Dendritic cell treated with granulocyte-macrophage colony-stimulating factor and Interleukin-4, amounts not matched to agents 40 ng/mL and 50 ng/mL, for 4 days (primary cell): ENCODE results near the gene CDH12.
"Not testable (repeated sequence)": the region's sequence is repeated elsewhere in the genome, so short reads cannot be mapped to it uniquely, and the experiment has no call there.

ENCODE experiments used
- H3K27ac Mint-ChIP-seq: one replicate; pipeline ENCODE4 v1.8.0; 2022; ENCODE audit warnings: mild to moderate bottlenecking, mixed read lengths
- H3K27me3 Mint-ChIP-seq: one replicate; pipeline ENCODE4 v1.8.0; 2022; ENCODE audit warnings: mild to moderate bottlenecking, mixed read lengths
- H3K36me3 Mint-ChIP-seq: one replicate; pipeline ENCODE4 v1.8.0; 2022; ENCODE audit warnings: low read depth, mixed read lengths
- H3K4me1 Mint-ChIP-seq: one replicate; pipeline ENCODE4 v1.8.0; 2022; ENCODE audit warnings: low read depth, mixed read lengths
- H3K4me3 Mint-ChIP-seq: one replicate; pipeline ENCODE4 v1.8.0; 2022; ENCODE audit warnings: mild to moderate bottlenecking, moderate library complexity, mixed read lengths
- H3K9me3 Mint-ChIP-seq: one replicate; pipeline ENCODE4 v1.8.0; 2022; ENCODE audit warnings: mixed read lengths
- intact Hi-C: fragments of 100-400 bp; cut with micrococcal nuclease; formaldehyde crosslinking; loops from one replicate; pipeline ENCODE4 v1.15.0; 2022

The CDH12 gene

DNA sequence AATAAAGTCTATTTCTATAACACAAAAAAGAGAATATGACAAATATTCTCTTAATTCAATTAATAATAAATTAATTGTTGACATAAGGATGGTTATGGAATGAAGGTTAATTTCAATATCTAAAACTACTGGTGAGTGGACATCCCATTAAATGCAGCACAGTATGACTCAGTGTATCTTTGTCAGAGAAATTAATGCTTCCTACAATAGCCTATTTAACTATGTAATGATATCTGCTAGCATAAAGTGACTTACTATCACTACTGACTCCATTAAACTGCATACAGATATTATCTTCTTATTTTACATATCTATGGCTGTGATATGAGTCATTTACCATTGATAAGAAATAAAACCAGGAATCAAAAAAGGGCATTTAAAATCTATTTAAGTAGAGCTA is 298.7 kb downstream of the CDH12 start:
- Mint-ChIP-seq H3K4me3 (no peak overlapping the region), H3K36me3 (no peaks in the 10 kb centered on the region), H3K27me3 (no peaks in the 10 kb centered on the region), H3K4me1 (no peaks in the 10 kb centered on the region), H3K9me3 (peaks cover 16% of the 10 kb centered on the region), H3K27ac (no peak overlapping the region)
- intact Hi-C loops = no loop called here

DNA sequence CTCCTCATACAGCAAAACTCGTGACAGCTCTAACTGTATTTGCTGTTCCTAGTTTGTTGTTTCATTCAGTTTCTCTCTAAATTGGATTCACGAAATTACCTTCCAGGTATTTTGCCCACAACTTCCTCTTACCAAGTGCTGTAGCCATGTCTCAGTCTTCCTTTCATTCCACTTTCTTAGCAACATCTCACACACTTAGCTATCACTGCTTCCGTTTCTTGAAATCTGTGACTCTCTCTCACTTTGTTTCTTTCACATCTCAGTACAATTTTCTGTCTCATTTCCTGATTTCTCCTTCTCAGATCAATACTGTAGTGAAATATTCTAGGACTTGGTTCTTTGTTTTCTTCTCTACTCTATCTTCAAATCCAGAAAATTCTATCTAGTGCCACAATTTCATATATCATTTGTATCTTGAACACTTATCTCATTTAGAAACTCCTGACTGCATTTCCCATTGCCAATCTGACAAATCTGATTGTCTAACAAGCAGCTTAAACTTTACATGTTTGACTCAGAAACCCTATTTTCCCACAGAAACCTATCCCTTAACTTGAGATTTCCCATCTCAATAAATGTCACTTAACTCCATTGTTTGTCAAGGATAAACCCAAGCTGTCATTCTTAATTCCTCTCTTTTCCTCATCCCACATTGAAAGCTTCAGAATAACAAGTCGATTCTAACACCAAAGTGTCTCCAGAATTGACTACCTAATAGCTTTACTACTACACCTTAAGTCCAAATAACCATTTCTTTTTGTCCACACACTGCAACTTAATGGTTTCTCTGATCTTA is 303.1 kb downstream of the CDH12 start:
- Mint-ChIP-seq H3K27ac (no peak overlapping the region), H3K4me1 (no peaks in the 10 kb centered on the region), H3K9me3 (peaks cover 8% of the 10 kb centered on the region), H3K27me3 (no peaks in the 10 kb centered on the region), H3K36me3 (no peaks in the 10 kb centered on the region), H3K4me3 (no peak overlapping the region)
- intact Hi-C loops = no loop called here

DNA sequence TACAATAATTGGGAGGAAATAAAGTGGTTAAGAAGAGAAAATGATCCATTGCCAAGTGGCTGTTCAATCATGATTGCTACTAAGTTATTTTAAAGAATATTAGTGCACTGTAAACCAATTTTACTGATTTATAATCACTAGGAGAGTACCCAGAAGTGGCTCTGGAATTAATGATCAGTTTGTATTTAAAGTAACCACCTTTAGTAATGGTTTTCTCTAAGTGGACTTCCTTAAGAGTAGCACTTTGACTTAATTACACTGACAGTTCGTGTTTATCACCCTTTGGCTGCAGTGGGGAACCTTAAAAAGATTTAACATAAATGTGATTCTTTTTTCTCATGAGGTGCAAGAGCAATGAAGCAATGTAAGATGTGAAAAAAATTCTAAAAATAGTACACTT is 310.8 kb downstream of the CDH12 start:
- Mint-ChIP-seq H3K4me1 (no peaks in the 10 kb centered on the region), H3K36me3 (no peaks in the 10 kb centered on the region), H3K27ac (no peak overlapping the region), H3K9me3 (no peaks in the 10 kb centered on the region), H3K27me3 (no peaks in the 10 kb centered on the region), H3K4me3 (no peak overlapping the region)
- intact Hi-C loops = no loop called here

DNA sequence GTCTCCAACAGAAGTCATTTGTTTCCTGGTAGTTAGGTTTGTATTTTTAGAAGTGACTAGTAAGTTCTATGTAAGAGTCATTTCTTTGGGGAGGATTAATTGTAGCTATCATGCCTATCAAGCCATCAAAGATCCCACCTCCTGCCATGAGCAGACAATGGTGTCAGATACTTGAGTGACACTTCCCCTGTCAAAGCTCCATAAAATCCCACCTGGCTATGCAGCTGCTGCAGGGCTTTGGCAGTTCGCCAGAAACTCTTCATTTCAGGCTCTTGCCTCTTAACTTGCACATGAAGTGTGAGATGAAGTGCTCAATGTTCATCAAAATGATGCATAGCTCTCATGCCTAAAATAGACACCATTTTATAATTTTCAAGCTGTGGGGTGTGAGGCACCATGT is 312.1 kb downstream of the CDH12 start:
- Mint-ChIP-seq H3K27me3 (no peaks in the 10 kb centered on the region), H3K36me3 (no peaks in the 10 kb centered on the region), H3K27ac (no peak overlapping the region), H3K9me3 (no peaks in the 10 kb centered on the region), H3K4me1 (no peaks in the 10 kb centered on the region), H3K4me3 (no peak overlapping the region)
- intact Hi-C loops = no loop called here

DNA sequence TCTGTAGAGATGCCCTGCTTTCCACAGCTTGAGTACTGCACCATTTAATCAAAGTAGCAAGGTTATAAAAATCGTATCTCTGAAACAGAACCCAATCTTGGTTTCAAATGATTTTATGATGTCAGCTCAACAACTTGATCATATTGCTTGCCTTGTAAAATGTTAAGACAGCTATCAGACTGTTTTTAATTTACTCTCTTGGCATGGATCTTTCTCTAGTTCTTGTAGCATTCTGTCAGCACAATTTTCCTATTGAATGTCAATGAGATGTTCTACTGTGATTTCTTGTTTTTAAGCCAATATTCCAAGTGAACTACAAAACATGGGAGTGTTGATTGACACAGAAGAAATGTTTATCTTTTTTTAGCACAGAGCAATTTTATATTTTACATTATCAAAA is 313.4 kb downstream of the CDH12 start:
- Mint-ChIP-seq H3K27ac (no peak overlapping the region), H3K27me3 (no peaks in the 10 kb centered on the region), H3K36me3 (no peaks in the 10 kb centered on the region), H3K4me1 (no peaks in the 10 kb centered on the region), H3K9me3 (no peaks in the 10 kb centered on the region), H3K4me3 (no peak overlapping the region)
- intact Hi-C loops = no loop called here

DNA sequence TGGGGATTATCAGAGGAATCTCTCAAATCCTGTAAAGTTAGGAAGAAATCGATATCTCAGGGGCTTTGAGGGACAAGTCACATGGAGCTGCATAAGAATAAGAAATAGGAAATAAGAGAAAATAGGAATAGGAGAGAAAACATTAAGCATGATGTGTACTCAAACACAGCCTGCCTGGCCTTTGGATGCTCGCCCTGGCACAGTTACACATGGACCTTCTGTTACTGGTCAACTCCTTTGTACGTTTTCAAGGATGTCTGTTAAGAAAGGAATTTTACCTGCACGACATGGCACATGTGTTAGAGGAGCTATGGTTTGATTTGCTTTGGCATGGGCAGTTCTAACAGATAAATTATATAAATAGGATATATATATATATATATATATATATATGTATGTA is 321.2 kb downstream of the CDH12 start:
- no peak overlapping the region for H3K4me3 Mint-ChIP-seq
- no peak overlapping the region for H3K27ac Mint-ChIP-seq
- intact Hi-C loops = no loop called here
- H3K4me1 Mint-ChIP-seq = no peaks in the 10 kb centered on the region
- H3K27me3 Mint-ChIP-seq = no peaks in the 10 kb centered on the region
- no peaks in the 10 kb centered on the region for H3K36me3 Mint-ChIP-seq
- no peaks in the 10 kb centered on the region for H3K9me3 Mint-ChIP-seq

DNA sequence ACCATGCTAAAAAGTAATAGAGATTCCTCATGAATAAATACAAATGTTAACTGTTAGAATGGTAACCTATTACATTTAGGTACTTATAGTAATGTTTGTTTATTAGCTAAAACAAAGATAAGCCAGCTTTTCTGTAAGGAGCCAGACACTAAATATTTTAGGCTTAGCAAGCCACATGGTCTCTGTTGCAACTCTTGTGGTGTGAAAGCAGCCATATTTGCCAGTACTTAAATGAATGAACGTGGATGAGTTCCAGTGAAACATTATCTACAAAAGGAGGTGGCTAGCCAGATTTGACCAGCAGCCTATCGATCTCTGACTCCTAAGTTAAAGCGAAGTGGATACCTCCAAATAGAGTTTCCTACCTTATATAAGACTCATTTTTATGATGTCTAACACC is 331.6 kb downstream of the CDH12 start:
- intact Hi-C loops = no loop called here
- Mint-ChIP-seq H3K36me3 (no peaks in the 10 kb centered on the region), H3K4me1 (no peaks in the 10 kb centered on the region), H3K4me3 (no peak overlapping the region), H3K9me3 (peaks cover 17% of the 10 kb centered on the region), H3K27ac (no peak overlapping the region), H3K27me3 (no peaks in the 10 kb centered on the region)

DNA sequence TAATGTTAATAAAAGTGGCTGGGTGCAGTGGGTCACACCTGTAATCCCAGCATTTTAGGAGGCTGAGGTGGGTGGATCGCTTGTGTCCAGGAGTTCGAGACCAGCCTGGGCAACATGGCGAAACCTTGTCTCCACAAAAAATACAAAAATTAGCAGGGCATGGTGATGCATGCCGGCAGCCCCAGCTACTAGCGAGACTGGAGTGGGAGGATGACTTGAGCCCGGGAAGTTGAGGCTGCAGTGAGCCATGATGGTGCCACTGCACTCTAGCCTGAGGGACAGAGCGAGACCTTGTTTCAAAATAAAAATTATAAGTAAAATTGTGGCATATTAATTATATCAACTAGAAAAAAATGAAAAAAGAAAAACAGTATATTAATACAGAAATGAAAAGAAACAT is 336.6 kb downstream of the CDH12 start:
- H3K4me1 Mint-ChIP-seq, H3K27ac Mint-ChIP-seq, H3K4me3 Mint-ChIP-seq, H3K9me3 Mint-ChIP-seq, intact Hi-C loops, H3K27me3 Mint-ChIP-seq, H3K36me3 Mint-ChIP-seq: not testable (repeated sequence)

DNA sequence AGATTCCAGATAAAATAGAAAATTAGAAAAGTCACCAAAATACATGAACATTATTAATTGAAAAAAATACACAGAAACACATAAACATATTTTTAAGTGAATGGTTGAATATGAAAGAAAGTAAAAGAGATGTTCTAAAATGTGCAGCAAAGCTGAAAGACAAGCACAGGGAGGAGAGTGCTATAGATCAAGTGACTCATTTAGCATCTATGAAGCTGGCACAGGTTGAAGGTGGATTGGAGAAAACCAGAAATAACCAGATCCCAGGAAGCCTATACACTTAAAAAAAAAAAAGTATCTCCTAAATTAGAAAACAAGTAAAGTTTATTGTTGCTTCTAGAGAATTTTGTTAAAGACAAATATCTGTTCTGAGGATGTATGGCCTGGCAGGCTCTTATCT is 338.9 kb downstream of the CDH12 start:
- Mint-ChIP-seq H3K4me3 (no peak overlapping the region), H3K27me3 (no peaks in the 10 kb centered on the region), H3K27ac (no peak overlapping the region), H3K4me1 (no peaks in the 10 kb centered on the region), H3K9me3 (no peaks in the 10 kb centered on the region), H3K36me3 (no peaks in the 10 kb centered on the region)
- intact Hi-C loops = no loop called here

DNA sequence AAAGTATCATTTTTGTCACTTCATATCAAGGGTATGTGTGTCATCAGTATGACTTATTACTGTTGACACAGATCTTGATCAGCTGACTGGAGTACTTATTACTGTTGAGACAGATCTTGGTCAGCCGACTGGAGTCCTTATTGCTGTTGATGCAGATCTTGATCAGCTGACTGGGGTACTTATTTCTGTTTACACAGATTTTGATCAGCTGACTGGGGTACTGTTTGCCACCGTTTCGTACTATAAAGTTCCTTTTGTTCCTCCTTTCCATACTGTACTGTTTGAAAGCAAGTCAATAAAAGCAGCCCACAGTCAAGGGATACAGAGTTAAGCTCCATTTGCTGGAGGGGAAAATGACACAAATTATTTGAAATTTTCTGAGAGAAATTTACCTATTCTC is 347.3 kb downstream of the CDH12 start:
- no peak overlapping the region for H3K4me3 Mint-ChIP-seq

DNA sequence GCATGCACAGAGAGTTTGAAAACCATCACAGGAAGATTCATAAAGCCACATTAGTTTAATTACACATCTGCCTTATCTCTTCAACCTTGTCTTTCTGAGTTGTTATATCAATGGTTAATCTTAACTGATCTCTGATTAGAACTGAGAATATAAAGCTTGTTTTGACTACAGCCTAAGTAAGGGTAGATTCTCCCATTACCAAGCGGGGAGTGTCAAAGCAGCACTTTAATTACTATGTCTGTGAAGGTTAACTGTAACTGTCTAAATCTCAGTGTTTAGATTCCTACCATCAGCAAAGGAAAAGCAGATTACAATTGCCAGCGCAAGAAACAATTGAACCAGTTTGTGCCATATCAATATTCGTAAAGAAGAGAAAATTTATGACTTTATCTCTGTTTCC is 348.7 kb downstream of the CDH12 start:
- Mint-ChIP-seq H3K4me1 (no peaks in the 10 kb centered on the region), H3K36me3 (no peaks in the 10 kb centered on the region), H3K27ac (no peak overlapping the region), H3K4me3 (no peak overlapping the region), H3K9me3 (no peaks in the 10 kb centered on the region), H3K27me3 (no peaks in the 10 kb centered on the region)
- intact Hi-C loops = no loop called here

More for the DNA sequence above, 347.3 kb downstream of the CDH12 start:
- intact Hi-C loops = no loop called here
- H3K36me3 Mint-ChIP-seq = no peaks in the 10 kb centered on the region
- no peaks in the 10 kb centered on the region for H3K27me3 Mint-ChIP-seq
- H3K9me3 Mint-ChIP-seq = no peaks in the 10 kb centered on the region
- H3K4me1 Mint-ChIP-seq = no peaks in the 10 kb centered on the region
- no peak overlapping the region for H3K27ac Mint-ChIP-seq

DNA sequence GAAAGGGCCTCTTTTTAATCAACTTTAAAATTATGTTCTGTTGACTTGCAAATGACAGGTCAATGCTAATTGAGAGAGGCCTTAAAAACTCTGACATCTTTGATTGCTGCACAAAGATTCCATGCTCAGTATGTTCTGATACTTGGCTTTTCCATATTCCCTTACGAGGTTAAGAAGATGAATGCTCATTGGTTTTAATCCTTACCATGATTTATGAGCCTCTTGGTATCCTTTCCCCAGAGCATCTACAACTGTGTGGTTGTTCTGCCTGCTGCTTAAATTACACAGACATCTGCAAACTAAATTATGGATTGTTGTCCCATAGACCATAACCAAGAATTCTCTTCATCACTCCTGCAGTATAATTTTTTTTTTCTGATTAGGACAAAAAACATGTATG is 352.6 kb downstream of the CDH12 start:
- Mint-ChIP-seq H3K36me3 (no peaks in the 10 kb centered on the region), H3K27ac (no peak overlapping the region), H3K4me1 (no peaks in the 10 kb centered on the region), H3K4me3 (no peak overlapping the region), H3K9me3 (no peaks in the 10 kb centered on the region), H3K27me3 (no peaks in the 10 kb centered on the region)
- intact Hi-C loops = no loop called here

DNA sequence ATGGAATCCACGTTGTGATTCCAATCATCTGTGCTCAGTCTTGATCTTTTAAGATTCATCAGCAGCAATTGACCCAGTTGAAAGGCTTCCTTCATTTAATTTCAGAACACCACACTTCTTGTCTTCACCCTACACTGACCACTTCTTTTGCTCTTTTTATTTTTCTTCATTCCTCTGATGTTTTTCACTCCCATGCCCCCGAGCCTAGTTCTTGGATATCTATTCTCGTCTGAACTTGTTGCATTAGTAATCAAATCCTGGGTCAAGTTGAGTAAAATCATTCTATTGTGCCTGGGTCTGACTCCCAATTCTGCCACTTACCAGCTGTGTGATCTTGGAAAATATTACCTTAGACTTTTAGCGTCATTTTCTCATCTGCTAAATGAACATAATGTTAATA is 356.5 kb downstream of the CDH12 start:
- H3K27ac Mint-ChIP-seq = no peak overlapping the region
- peaks cover 18% of the 10 kb centered on the region for H3K9me3 Mint-ChIP-seq
- no peaks in the 10 kb centered on the region for H3K4me1 Mint-ChIP-seq
- intact Hi-C loops = no loop called here
- H3K36me3 Mint-ChIP-seq = no peaks in the 10 kb centered on the region
- H3K4me3 Mint-ChIP-seq = no peak overlapping the region
- H3K27me3 Mint-ChIP-seq = no peaks in the 10 kb centered on the region

DNA sequence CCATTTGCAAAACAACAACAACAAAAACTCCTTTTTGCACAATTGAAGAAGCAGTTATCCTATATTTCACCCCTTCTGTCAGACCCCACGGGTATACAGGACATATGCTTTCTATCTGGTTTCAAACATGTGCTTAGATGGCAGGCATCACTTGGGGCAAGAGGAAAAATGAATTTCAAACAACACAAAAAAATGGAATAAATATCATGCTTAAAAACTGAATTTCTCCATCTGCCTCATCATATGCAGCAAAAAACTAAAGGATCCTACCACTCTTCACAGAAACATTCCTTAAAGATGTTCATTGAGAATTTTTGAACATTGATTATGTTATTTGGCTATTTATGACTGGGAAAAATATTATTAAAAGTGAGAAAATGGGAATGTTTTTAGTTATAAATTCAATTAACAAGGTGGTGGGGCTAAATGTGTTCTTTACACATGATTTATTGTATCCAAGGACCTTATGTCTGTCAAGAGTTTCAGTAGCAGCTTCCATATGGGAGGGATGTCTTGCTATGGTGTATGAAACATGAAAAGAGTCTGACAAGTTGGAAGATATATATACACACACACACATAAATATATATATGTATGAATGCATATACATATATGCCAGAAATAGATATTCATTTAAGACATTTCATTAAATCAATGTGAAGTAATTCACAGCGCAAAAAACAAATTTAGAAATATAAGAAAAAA is 358.0 kb downstream of the CDH12 start:
- Mint-ChIP-seq H3K9me3 (peaks cover 26% of the 10 kb centered on the region), H3K27ac (no peak overlapping the region), H3K27me3 (no peaks in the 10 kb centered on the region), H3K4me1 (no peaks in the 10 kb centered on the region), H3K36me3 (no peaks in the 10 kb centered on the region), H3K4me3 (no peak overlapping the region)
- intact Hi-C loops = no loop called here

DNA sequence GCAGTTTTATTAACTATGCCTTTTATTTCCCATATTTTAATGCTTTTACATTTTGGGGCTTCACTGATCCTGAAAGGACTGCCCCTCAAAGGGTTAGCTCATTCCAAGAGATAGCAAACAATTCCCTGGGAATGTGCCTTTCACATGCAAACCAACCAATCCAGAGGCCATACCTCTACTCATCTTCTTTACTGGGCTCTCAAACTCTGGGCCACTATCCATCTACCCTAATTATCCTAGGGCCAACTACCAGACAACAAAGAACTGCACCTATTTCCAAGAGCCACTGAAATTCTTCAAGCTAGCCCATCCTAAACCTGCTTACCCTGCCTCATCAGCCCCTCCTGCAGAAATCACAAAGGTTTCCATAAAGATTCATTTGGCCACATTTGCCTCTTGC is 364.7 kb downstream of the CDH12 start:
- no peaks in the 10 kb centered on the region for H3K27me3 Mint-ChIP-seq
- peaks cover 19% of the 10 kb centered on the region for H3K9me3 Mint-ChIP-seq
- intact Hi-C loops = no loop called here

More for the DNA sequence above, 364.7 kb downstream of the CDH12 start:
- Mint-ChIP-seq H3K27ac (no peak overlapping the region), H3K4me3 (no peak overlapping the region), H3K36me3 (no peaks in the 10 kb centered on the region), H3K4me1 (no peaks in the 10 kb centered on the region)
